ENCODE data around the gene MLXIPL. TPM values are rescaled to one million over a fixed set of nuclear protein-coding genes. Genes with fewer than 3 reads are reported as not detected.

The MLXIPL gene
- total RNA-seq, 3 donors from 2014 or later (not counting 1 experiment from before 2014, with no cell fraction given): not detected

GRCh38 chr7:73560109-73560835, 64.0 kb downstream of the MLXIPL start:
- intact Hi-C loops (cut with micrococcal nuclease): no loop called here
- H3K9me3 Mint-ChIP-seq: no peaks in the 10 kb centered on the region
- H3K4me3 Mint-ChIP-seq: no peak overlapping the region
- TF ChIP-seq, protein P1, sequence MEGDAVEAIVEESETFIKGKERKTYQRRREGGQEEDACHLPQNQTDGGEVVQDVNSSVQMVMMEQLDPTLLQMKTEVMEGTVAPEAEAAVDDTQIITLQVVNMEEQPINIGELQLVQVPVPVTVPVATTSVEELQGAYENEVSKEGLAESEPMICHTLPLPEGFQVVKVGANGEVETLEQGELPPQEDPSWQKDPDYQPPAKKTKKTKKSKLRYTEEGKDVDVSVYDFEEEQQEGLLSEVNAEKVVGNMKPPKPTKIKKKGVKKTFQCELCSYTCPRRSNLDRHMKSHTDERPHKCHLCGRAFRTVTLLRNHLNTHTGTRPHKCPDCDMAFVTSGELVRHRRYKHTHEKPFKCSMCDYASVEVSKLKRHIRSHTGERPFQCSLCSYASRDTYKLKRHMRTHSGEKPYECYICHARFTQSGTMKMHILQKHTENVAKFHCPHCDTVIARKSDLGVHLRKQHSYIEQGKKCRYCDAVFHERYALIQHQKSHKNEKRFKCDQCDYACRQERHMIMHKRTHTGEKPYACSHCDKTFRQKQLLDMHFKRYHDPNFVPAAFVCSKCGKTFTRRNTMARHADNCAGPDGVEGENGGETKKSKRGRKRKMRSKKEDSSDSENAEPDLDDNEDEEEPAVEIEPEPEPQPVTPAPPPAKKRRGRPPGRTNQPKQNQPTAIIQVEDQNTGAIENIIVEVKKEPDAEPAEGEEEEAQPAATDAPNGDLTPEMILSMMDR (IDR thresholded peaks at IDR 0.05): no peak
- Histone ChIP-seq H3K9me3 (ENCODE audit: control insufficient read depth, insufficient read depth, low read length) (no peaks in the 10 kb centered on the region), H3K4me3 (ENCODE audit: low read length) (no peak overlapping the region), H3K36me3 (ENCODE audit: control insufficient read depth, insufficient read depth, low read length) (no peaks in the 10 kb centered on the region), H3K27ac (ENCODE audit: low read length) (no peak overlapping the region), H3K4me1 (ENCODE audit: control insufficient read depth, insufficient read depth, low read length) (peaks cover 23% of the 10 kb centered on the region), H3K27me3 (ENCODE audit: control insufficient read depth, insufficient read depth, low read length) (no peaks in the 10 kb centered on the region)
- H3K27ac Mint-ChIP-seq: no peak overlapping the region
- H3K36me3 Mint-ChIP-seq: no peaks in the 10 kb centered on the region
- peaks cover 20% of the 10 kb centered on the region in 2 donors for H3K4me1 Mint-ChIP-seq
- no peak for DNase-seq
- whole genome bisulfite sequencing (ENCODE audit: insufficient coverage): 75% methylated on average over 11 of the region's 11 CpGs
- H3K27me3 Mint-ChIP-seq (ENCODE audit: low read depth in 2 of 2): peaks cover 0 to 3% of the 10 kb centered on the region in 2 donors
- ATAC-seq: no peak

DNA sequence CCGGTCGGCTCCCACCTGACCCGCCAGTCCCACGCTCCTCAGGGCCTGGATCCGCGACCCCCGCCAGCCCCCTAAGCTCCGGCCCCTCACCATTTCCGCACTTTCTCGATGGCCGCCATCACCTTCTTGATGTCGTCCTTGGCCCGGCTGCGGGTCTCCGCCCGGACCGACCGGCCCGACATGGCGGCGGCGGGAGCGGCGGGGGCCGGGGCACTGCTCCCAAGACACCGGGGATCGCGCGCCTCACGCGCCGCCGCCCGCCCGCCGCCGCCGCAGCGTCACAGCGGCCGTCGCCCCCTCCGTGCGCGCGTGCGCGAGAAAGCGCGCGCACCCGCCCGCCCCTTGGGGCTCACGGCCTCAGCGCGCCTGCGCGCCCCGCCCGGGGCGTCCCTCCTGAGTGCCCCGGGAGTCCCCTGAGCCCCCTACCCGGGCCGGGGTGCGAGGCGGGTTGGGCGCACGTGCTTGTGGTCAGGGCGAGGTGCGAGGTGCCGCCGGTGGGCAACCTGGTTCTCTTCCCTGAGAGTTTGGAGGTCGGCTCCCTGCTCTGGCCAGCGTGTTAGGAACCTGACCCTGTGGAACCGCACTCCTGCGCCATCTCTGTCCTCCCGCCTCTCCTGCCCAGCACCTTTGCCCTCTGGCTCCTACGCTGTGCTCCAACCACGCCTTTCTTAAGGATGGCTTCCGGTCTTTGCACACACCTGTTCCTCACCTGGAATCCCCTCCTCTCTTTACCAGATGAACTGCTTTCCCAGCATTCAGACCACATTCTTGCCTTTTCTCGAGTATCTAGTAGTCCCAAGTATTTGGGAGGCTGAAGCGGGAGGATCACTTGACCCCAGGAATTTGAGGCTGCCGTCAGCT, 66.7 kb downstream of the MLXIPL start, which contains the start of gene BCL7B:
TSS of gene BCL7B (minus strand) at position 294 of the 861 bp plus-strand sequence. CDS start at position 182, 112 bp downstream.
- Histone ChIP-seq H3K36me3 (ENCODE audit: control insufficient read depth, insufficient read depth, low read length) (no peaks in the 10 kb centered on the region), H3K27me3 (ENCODE audit: control insufficient read depth, insufficient read depth, low read length) (no peaks in the 10 kb centered on the region), H3K4me3 (ENCODE audit: low read length) (peak within 1 kb of the TSS; percentile 74), H3K27ac (ENCODE audit: low read length) (peak within 1 kb of the TSS; percentile 99), H3K4me1 (ENCODE audit: control insufficient read depth, insufficient read depth, low read length) (peaks cover 26% of the 10 kb centered on the region), H3K9me3 (ENCODE audit: control insufficient read depth, insufficient read depth, low read length) (no peaks in the 10 kb centered on the region)
- Mint-ChIP-seq H3K36me3 (no peaks in the 10 kb centered on the region), H3K9me3 (no peaks in the 10 kb centered on the region), H3K27ac (peak within 1 kb of the TSS; percentile 94 to 96), H3K4me1 (peaks cover 31 to 38% of the 10 kb centered on the region in 2 donors), H3K27me3 (ENCODE audit: low read depth in 2 of 2) (peaks cover 0 to 3% of the 10 kb centered on the region in 2 donors), H3K4me3 (peak within 1 kb of the TSS; percentile 93)
- DNase-seq (peak; percentile 84 to 93), ATAC-seq (peak; percentile 65 to 80 (median 71))
- 5% methylated on average over 83 of the region's 83 CpGs for WGBS (ENCODE audit: insufficient coverage)
- intact Hi-C loops (cut with micrococcal nuclease): loop anchor here (1.0 kb wide), 2 partner anchors 21 to 35 kb away; partner anchors contain the start of genes BAZ1B and TBL2
- TF ChIP-seq, protein P1 (IDR thresholded peaks at IDR 0.05): no peak

- intact Hi-C loops (cut with micrococcal nuclease): loop anchor here (1.0 kb wide), 2 partner anchors 21 to 35 kb away; partner anchors contain the start of genes BAZ1B and TBL2
- Histone ChIP-seq H3K9me3 (ENCODE audit: control insufficient read depth, insufficient read depth, low read length) (no peaks in the 10 kb centered on the region), H3K27me3 (ENCODE audit: control insufficient read depth, insufficient read depth, low read length) (no peaks in the 10 kb centered on the region), H3K4me1 (ENCODE audit: control insufficient read depth, insufficient read depth, low read length) (peaks cover 26% of the 10 kb centered on the region), H3K27ac (ENCODE audit: low read length) (peak overlapping the region; percentile 99), H3K4me3 (ENCODE audit: low read length) (peak overlapping the region; percentile 74), H3K36me3 (ENCODE audit: control insufficient read depth, insufficient read depth, low read length) (peaks cover 2% of the 10 kb centered on the region)
- Mint-ChIP-seq H3K4me1 (peaks cover 34 to 42% of the 10 kb centered on the region in 2 donors), H3K9me3 (no peaks in the 10 kb centered on the region), H3K27me3 (ENCODE audit: low read depth in 2 of 2) (peaks cover 0 to 2% of the 10 kb centered on the region in 2 donors), H3K27ac (peak overlapping the region; percentile 94 to 96), H3K36me3 (no peaks in the 10 kb centered on the region), H3K4me3 (peak overlapping the region; percentile 93)
- TF ChIP-seq, protein P1 (IDR thresholded peaks at IDR 0.05): no peak
- ATAC-seq (peak; percentile 86 to 96 (median 89)), DNase-seq (peak; percentile 90 to 96)
- WGBS (ENCODE audit: insufficient coverage): under 1% methylated on average over 36 of the region's 36 CpGs
These were observed 67.3 kb downstream of the MLXIPL start for GRCh38 chr7:73557108-73557396.

Measured in natural killer cell (primary cell).